HG03442 (cell line): ENCODE measurements around the gene RNF166.

Experiments used
- ATAC-seq: cut with Tn5 transposase; IDR thresholded peaks from one replicate; pipeline ENCODE4 v1.9.1; 2021; ENCODE audit warnings: mild to moderate bottlenecking, moderate library complexity; ENCODE audit not compliant: unreplicated experiment

RNF166 gene

GRCh38 chr16:88739139-88739976 is 33.1 kb upstream of the RNF166 start:
- ATAC-seq, result no peak

DNA sequence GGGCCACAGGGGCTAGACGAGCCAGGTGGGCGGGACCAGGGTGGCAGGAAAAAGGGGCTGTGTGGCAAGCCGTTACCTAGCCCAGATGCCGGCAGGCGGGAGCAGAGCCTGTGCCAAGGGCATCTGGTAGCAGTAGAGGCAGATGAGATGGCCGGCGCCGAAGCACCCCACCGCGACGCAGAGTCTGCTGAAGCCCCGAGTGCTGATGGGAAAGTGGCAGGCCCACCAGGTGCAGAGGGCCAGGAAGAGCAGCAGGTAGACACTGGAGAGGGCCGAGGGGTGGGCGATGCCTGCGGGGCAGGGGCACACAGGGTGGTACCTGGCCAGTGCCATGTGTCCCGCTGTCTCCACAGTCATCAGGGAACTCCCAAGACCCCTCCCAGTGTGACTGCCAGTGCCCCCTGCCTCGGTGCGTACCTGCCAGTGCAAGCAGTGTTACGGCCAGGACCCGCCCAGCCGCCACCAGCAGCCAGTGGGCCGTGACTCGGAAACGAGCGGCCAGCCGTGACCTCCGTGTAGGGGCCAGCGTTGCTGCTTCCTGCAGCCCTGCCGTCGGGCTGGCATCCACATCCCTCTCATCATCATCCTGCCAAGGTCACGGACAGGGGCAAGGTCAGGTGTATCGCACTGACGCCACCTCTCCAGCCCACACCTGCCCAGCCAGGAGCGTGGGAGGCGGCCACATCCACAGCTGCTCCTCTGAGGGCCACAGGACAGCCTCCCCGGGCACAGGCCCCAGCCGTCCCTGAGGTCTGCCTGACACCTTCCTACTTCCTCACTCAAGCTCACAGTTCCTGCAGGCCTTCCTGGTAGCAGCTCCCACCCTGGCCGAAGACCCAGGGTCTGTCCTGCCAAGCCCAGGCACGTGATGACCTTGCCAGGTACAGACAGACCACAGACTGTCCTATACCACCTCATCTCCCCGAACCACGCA is 32.2 kb upstream of the RNF166 start:
- no peak for ATAC-seq

- no peak for ATAC-seq
Measured at GRCh38 chr16:88737298-88738150, 31.3 kb upstream of the RNF166 start.

GRCh38 chr16:88736496-88736895 is 30.3 kb upstream of the RNF166 start:
- no peak for ATAC-seq

DNA sequence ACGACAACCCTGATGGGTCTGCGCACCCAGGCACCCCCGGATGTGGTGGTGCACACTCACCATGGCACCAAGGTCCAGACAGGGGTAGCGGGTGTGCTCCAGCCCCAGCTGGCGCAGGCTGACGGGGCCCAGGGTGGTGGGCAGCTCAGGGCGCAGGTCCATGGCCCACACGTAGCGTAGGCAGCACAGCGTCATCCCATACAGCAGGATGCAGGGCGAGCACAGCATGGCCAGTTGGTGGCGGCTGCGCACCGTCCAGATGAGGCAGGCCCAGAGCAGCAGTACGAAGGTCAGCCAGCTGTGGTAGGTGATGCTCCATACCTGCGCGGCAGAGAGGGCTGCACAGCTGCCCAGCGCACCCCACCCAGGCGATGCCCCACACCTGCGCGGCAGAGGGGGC is 29.9 kb upstream of the RNF166 start:
- ATAC-seq, result no peak

GRCh38 chr16:88735616-88736015 is 29.4 kb upstream of the RNF166 start:
- ATAC-seq, result no peak

DNA sequence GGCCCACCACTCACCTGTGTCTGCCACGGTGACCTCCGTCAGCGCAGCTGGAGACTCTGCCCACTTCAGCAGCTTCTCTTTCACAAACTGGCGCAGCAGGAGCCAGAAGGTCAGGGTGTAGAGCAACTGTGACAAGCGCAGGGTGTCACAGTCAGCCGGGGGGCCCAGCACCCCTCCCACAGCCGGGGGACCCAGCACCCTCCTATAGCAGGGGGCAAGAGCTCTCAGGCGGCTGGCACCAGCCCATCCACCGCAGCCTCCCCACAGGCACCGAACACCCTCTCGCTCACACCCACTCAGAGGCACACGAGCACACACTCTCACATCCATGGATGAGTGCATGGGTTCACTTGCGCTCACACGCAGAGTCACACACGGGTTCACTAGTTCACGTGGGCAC is 28.9 kb upstream of the RNF166 start:
- no peak for ATAC-seq

DNA sequence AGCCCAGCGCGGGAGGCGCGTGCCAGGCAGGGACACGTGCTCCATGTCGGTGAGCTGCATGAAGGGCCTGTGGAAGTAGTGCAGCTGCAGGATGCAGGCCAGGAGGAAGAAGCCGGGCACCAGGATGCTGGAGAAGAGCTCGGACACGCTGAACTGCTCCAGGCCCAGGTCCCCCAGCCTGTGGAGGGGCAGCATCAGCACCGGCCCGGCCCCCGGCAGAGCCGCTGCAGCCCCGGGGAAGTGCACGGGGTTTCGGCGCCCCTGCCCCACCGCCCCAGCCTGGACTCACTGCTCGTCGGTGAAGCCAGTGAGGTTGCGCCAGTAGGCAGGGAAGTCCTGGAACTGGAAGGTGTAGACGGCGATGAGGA is 28.1 kb upstream of the RNF166 start:
- ATAC-seq, result no peak

GRCh38 chr16:88733630-88734360 is 27.6 kb upstream of the RNF166 start:
- no peak for ATAC-seq

GRCh38 chr16:88732961-88733294 is 26.7 kb upstream of the RNF166 start:
- no peak for ATAC-seq

- no peak for ATAC-seq
Measured at GRCh38 chr16:88732172-88732960, 26.2 kb upstream of the RNF166 start.

DNA sequence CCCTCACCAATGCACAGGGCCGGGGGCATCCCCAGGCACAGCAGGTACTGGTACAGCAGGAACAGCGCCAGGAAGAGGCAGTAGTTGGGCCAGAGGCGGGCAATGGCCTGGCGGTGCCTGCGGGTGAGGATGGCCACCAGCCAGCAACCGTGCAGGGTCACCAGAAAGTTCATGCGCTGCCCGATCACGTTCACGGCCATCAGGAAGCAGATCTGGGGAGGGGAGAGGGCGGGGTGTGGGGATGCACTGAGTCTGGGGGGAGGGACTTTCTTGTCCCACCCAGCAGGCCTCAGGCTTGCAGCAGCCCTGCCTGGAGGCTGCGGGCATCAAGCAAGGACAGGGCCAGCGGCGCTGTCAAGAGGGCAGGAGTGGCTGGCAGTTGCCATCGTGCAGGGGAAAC is 25.5 kb upstream of the RNF166 start:
- no peak for ATAC-seq

GRCh38 chr16:88730632-88731607 is 24.7 kb upstream of the RNF166 start:
- no peak for ATAC-seq

- no peak for ATAC-seq
Measured at GRCh38 chr16:88727871-88728270, 21.7 kb upstream of the RNF166 start.

GRCh38 chr16:88726981-88727380 is 20.8 kb upstream of the RNF166 start:
- ATAC-seq, result no peak

DNA sequence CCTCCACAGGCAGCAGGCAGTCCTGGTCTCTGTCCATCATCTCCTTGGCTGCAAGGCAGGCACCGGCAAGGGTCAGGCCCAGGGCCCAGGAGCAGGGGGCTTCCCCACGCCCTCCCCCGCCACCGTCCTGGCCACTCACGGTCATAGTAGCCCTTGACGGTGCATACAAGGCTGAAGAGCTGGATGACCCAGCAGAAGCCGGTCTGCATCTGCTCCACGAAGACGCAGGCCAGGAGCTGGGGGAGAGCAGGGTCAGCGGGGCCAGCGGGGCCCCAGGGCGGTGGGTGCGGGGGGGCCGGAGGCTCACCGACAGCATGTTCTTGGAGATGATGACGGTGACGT is 20.2 kb upstream of the RNF166 start:
- no peak for ATAC-seq

DNA sequence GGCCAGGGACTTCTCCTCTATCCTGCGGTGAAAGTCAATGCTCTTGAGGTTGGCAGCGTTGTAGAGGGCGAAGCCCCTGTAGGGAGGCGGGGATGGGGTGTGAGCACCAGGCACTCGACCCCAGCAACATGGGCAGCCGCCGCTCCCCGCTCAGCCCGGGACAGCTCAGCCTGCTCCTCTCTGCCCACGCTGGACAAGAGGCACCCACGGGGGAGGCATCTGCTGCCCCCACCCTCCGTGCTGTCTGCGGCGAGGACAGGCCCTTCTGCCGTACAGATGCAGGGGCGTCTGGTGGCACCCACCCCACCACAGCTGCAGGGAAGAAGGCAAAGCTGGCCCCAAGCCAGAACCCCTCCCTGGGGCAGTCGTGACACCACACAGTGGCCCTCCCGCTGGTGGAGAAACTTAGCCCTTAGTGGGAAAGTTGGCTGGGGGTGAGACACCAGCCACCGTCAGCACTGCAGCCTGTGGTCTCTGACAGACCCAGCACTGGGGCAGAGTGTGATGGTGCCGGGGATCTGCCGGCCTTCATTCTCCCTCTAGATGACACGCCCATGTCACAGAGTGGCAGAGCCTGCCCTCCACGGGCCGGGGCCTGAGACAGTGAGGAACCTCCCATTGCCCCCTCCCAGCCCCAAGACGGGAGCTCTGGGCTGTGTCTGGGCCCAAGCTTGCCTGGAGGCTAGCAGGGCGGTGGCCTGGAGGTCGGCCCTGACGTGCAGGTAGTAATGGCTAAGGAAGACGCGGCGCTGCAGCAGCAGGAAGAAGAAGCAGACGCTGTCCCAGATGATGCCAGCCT is 19.6 kb upstream of the RNF166 start:
- ATAC-seq, result no peak
